Stimulated activated CD8-positive, alpha-beta memory T cell treated with anti-CD3 and anti-CD28 coated beads, Interleukin-15, amount 100 ng/mL, for 24 hours (primary cell): Measurements from ENCODE around the gene KCNG4.

Source experiments
- DNase-seq: peaks from one replicate; pipeline ENCODE4 v3.0.0-alpha.2; 2020; ENCODE audit warnings: low read depth

KCNG4 gene

DNA sequence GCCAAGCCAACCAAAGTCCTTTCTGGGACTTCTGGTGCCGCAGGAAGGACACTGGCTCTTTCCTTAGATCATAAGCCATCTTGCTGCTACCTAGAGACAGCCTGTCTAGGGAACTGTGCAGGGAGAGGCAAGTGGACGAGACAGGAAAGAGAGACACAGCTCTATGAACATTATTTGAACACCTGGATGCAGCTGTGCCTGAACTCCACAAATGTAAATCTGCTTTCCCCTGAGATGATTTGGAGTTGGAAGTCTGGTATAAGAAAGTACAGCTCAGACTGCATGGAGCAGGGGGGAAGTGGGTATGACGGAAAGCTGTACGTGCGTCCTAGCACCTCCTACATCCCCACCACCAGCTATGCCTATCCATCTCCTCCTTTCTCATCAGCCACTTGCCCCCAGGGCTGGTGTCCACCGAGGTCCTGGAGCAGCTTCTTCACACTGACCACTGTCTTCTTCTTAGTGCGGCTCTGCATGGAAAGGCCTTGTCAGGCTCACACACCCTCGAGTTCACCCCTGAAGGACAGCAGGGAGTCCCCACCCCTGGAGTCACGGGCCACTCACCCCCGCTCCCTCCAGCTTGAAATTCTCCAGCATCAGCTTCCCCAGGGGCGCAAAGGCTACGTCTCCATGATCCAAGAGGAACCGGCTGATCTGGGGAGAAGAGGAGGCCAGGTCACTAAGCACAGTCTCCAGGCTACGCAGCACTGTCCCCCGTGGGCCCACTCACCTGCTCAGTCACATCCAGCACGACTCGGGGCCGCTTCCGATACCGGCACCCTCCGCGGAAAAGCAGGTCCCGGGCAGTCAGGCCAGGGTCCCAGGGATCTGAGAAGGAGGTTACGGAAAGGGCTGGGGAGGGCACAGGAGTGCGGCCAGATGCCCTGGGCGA is 56.9 kb downstream of the KCNG4 start:
- no peak for DNase-seq

DNA sequence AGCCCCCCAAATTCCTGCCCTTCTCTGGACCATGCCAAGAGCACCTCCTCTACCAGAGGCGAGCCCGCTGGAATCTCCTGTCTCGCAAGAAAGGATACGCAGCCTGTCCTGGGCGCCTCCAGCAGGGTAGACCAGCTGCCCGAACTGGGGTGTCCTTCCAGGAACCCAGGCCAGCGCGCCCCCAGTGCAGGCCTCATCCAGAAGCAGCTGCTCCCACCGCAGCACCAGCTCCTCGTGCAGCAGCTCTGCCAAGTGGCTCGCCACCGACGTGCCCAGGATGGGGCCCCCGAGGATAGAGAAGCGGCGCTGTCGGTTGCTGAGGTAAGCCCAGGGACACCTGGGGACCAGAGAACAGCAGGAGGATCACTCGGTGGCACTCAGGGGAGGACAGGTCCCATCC is 57.7 kb downstream of the KCNG4 start:
- no peak for DNase-seq

DNA sequence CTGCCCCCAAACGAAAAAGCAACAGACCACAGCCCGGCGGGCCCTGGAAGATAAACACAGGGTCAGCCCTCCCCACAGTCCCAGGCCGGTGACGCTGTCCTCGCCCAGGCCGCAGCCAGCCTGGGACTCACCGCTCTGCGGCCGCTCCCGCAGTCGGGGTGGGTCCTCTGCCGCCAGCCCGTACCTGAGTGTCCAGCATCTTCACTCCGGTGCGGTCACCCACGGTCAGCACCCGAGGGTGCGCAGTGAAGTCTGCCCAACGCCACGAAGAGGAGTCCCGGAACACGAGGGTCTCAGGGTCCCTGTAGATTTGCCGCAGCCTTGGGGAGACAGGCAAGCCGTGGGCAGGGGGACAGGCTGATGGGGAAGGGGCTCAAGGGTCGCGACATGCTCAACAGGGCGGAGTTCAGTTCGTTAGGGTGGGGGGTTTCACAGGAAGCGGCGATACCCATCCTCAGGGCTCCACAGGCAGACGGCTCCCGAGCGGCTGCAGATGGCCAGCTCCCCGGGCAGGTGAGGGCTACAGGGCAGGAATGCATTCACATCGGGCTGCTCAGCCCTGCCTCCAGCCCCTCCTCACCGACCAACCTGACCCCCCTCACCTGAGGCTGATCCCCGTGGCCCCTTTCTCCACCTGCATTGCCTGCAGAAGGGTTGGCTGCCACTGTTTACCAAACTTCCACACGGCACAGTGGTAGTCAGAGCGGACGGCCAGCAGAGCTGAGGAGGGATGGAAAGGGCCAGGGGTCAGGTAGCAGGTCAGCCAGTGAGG is 58.5 kb downstream of the KCNG4 start:
- no peak for DNase-seq

GRCh38 chr16:84180519-84181140 is 59.2 kb downstream of the KCNG4 start:
- DNase-seq = no peak

DNA sequence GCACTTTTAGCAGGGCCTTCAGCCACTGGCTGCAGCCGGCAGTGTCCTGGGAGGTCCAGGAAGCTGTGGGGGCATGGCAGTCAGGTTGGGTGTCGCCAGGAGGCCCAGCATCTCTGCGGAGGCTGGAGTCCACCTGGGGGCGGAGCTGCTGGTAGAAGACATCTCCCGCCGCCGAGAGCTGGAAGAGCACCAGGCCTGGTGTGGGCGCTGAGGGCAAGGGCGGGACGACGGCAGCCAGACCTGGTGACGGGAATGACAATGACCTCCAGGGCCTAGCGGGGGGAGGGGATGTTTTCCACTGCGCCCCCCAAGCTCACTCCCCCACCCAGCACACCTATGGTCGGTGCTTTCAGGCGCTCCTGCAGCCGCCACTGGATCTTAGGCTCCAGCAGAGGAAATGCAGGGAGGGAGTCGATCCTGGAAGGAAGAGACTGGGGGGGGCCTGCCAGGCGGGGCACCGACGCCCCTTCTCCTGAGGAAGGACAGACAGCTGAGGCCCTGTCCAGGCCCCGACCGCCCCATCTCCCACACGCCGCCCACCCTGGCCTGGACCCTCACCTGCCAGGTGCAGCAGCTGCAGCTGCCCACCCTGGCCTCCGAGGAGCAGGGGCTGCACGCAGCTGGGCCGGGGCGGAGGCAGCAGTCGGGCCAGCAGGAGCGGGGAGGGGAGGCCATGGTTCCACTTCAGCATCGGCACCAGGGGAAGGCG is 60.0 kb downstream of the KCNG4 start:
- DNase-seq = no peak

- DNase-seq = no peak
These were observed 60.8 kb downstream of the KCNG4 start for GRCh38 chr16:84178892-84179611.

DNA sequence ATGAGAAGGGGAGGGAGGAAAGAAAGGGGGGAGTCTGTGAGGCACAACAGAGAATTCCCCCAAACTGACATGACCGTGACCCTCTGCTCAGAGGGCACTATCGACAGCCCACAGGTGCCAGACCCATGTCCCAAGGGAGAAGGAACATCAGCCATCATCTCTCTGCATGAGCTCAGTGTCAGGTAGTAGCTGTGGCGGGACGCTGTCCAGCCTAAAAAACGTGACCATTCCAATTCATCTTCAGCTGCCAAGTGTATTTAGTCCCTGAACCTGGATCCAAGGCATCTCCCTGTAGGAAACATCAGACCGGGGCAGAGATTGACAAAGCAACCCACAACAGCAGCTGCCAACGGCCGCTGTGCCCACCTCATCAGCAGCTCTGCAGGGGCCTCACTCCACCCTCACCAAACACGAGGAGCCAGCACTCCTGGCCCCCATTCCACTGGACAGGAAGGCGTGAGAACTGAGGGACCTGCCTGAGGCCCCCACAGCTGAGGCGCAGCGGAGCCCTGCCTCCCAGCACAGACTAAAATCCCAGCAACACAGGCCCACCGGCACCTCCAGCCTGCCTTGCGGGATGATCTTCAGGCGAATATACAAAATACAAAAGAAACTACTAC is 61.6 kb downstream of the KCNG4 start:
- DNase-seq = no peak

GRCh38 chr16:84177741-84178073 is 62.1 kb downstream of the KCNG4 start:
- DNase-seq = no peak

DNA sequence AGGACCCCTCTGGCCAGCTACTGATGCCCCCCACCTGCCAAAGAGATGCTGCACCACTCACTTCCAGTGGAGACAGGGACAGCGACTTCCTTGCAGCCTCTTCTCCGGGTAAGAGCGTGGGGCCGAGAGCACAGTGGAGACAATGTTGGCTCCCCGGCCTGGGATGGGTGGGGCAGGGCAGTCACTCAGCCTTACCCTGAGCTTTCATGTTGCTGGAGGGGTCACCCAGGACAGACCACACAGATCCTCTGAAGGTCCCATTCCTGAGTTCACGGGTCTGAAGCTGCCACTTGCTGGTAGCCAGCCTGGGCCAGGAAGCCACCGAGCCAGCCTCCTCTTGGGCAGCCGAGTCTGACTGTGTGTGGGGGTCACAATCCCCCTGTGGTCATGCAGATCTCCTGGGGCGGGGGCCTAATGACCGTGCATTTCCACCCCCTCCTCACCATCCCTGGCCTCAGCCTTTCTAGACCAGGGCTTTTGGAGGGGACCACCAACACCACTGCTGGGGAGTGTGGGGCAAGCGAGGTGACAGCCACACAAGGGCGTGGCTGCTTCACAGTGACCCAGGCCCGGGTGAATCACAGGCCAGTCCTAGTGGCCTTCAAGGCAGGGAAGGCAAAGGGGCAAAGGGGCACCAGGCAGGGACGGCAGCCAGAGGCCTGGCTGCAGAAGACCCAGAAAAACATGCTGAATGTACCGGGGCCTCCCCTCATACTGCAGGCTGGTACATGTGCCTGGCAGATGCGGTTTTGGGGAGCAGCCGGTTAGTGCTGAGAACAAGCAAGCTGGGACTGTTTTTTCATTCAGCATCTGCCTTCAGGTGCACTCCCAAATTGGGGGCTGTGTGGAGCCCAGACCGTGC is 63.4 kb downstream of the KCNG4 start:
- no peak for DNase-seq

GRCh38 chr16:84175350-84176081 is 64.3 kb downstream of the KCNG4 start:
- no peak for DNase-seq

- no peak for DNase-seq
These were observed 65.4 kb downstream of the KCNG4 start for GRCh38 chr16:84174396-84174795.

DNA sequence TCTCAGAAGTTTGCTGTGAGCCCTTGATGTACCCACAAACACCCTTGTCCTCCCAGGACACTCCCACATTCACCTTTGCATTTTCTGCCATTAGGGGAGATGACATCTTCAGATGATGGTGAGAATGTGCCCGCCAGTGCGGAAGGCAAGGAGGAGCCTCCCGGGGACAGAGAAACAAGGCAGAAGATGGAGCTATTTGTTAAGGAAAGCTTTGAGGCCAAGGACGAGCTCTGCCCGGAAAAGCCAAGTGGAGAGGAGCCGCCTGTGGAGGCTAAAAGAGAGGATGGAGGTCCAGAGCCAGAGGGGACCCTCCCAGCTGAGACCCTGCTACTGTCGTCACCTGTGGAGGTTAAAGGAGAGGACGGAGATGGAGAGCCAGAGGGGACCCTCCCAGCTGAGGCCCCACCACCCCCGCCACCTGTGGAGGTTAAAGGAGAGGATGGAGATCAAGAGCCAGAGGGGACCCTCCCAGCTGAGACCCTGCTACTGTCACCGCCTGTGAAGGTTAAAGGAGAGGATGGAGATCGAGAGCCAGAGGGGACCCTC is 70.0 kb downstream of the KCNG4 start:
- no peak for DNase-seq
